ENCODE data around the gene RNF128.

DNA sequence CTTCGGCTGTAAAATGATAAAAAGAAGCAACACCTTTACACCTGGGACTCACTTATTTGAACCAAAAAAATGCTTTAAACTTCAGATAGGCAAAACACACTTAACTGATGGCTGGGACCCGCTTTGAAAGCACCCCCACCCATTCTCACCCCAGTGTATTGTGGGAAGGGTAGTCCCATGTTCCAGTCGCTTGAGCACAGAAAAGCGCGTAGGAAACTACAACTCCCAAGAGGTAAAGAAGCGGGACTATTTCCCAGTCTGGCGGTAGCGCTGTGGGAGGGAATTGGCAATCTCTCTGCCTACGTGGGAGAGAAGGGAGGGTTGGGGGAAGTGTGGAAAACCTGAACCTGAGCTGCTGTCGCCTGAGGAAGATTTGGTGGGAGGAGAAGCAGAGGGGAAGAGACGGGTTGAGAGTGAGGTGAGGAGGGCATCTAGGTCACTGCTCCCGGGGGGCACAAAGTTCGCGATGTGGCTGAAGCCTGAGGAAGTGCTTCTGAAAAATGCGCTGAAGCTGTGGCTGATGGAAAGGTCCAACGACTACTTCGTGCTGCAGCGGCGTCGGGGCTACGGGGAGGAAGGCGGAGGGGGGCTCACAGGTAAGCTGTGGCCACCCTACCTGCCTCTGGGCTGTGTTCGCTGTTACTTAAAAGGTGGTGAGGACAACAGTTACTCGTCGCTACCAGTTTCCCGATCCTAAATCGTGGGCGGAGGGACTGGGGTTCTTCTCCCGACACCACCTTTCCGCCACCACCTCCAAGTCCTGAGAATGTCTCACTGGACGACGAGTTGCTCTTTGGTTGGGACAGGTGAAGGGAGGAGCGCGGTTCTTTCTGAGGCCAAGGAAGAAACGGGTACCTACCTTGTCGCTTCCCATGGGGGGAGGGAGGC lies 76.1 kb downstream of the RNF128 start, which contains the start of gene TBC1D8B:
- TF ChIP-seq, protein P1, sequence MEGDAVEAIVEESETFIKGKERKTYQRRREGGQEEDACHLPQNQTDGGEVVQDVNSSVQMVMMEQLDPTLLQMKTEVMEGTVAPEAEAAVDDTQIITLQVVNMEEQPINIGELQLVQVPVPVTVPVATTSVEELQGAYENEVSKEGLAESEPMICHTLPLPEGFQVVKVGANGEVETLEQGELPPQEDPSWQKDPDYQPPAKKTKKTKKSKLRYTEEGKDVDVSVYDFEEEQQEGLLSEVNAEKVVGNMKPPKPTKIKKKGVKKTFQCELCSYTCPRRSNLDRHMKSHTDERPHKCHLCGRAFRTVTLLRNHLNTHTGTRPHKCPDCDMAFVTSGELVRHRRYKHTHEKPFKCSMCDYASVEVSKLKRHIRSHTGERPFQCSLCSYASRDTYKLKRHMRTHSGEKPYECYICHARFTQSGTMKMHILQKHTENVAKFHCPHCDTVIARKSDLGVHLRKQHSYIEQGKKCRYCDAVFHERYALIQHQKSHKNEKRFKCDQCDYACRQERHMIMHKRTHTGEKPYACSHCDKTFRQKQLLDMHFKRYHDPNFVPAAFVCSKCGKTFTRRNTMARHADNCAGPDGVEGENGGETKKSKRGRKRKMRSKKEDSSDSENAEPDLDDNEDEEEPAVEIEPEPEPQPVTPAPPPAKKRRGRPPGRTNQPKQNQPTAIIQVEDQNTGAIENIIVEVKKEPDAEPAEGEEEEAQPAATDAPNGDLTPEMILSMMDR (IDR thresholded peaks at IDR 0.05; ENCODE audit: low read depth, low read length, poor library complexity, severe bottlenecking): no peak
- TF ChIP-seq EZH2phosphoT487 (IDR thresholded peaks at IDR 0.05; ENCODE audit: borderline replicate concordance, low read length): no peak

All from DOHH2 (cell line).